DOHH2 (cell line): Measurements from ENCODE around the gene SPEM3.

ENCODE experiments used
- H3F3A ChIP-seq: fragments of 200-600 bp; sonication (generic), shearing (Covaris generic); 2 replicates; pipeline ENCODE4 v1.6.0; 2016; ENCODE audit warnings: antibody characterized with exemption, mild to moderate bottlenecking; ENCODE audit not compliant: control insufficient read depth, insufficient read depth
- H3K27ac ChIP-seq: fragments of 200-600 bp; sonication (generic); 2 replicates; pipeline ENCODE4 v1.5.1; 2014; ENCODE audit warnings: low read depth, mild to moderate bottlenecking, low read length, moderate library complexity
- H3K27me3 ChIP-seq: fragments of 200-600 bp; sonication (generic); 2 replicates; pipeline ENCODE4 v1.6.1; 2014; ENCODE audit warnings: mild to moderate bottlenecking, low read length, mixed read lengths; ENCODE audit not compliant: control insufficient read depth
- H3K36me3 ChIP-seq: fragments of 200-600 bp; sonication (generic); 2 replicates; pipeline ENCODE4 v1.6.1; 2014; ENCODE audit warnings: mild to moderate bottlenecking, low read length, moderate library complexity, mixed read lengths; ENCODE audit not compliant: control insufficient read depth
- H3K4me1 ChIP-seq: fragments of 200-600 bp; sonication (generic); 2 replicates; pipeline ENCODE4 v1.6.1; 2014; ENCODE audit warnings: mild to moderate bottlenecking, low read length, mixed read lengths; ENCODE audit not compliant: control insufficient read depth
- H3K4me2 ChIP-seq: fragments of 200-600 bp; sonication (generic); 2 replicates; pipeline ENCODE4 v1.6.0; 2014; ENCODE audit warnings: mild to moderate bottlenecking, low read length, moderate library complexity
- H3K4me3 ChIP-seq: fragments of 200-600 bp; sonication (generic); 2 replicates; pipeline ENCODE4 v1.5.1; 2014; ENCODE audit warnings: mild to moderate bottlenecking, low read length, mixed read lengths
- H3K79me2 ChIP-seq: fragments of 200-600 bp; sonication (generic); 2 replicates; pipeline ENCODE4 v1.6.1; 2014; ENCODE audit warnings: mild to moderate bottlenecking, low read length, mixed read lengths; ENCODE audit not compliant: control insufficient read depth
- H3K9me2 ChIP-seq: fragments of 200-600 bp; sonication (generic); replicated peaks from 2 replicates; pipeline ENCODE4 v1.6.1; 2014; ENCODE audit warnings: mild to moderate bottlenecking, low read length, mixed read lengths; ENCODE audit not compliant: control insufficient read depth
- H3K9me3 ChIP-seq: fragments of 200-600 bp; sonication (generic); 2 replicates; pipeline ENCODE4 v1.6.1; 2014; ENCODE audit warnings: antibody characterized with exemption, low read length, mixed read lengths; ENCODE audit not compliant: control insufficient read depth, insufficient read depth
- H4K20me1 ChIP-seq: fragments of 200-600 bp; sonication (generic); 2 replicates; pipeline ENCODE4 v1.6.0; 2014; ENCODE audit warnings: low read depth, mild to moderate bottlenecking, antibody characterized with exemption, low read length, moderate library complexity; ENCODE audit not compliant: control insufficient read depth, insufficient read depth
- EZH2phosphoT487 ChIP-seq: fragments of 200-600 bp; sonication (generic); IDR thresholded peaks from 2 replicates; pipeline ENCODE4 v1.6.1; 2017; ENCODE audit warnings: borderline replicate concordance, mild to moderate bottlenecking, antibody characterized with exemption, low read length, moderate library complexity, mixed read lengths
- TF ChIP-seq, protein P1 (sequence below): fragments of 200-600 bp; sonication (generic); IDR thresholded peaks from one replicate; pipeline ENCODE4 v1.5.1; 2014; ENCODE audit warnings: antibody characterized with exemption, mild to moderate bottlenecking, low read depth, low read length; ENCODE audit not compliant: poor library complexity, severe bottlenecking

The SPEM3 gene

DNA sequence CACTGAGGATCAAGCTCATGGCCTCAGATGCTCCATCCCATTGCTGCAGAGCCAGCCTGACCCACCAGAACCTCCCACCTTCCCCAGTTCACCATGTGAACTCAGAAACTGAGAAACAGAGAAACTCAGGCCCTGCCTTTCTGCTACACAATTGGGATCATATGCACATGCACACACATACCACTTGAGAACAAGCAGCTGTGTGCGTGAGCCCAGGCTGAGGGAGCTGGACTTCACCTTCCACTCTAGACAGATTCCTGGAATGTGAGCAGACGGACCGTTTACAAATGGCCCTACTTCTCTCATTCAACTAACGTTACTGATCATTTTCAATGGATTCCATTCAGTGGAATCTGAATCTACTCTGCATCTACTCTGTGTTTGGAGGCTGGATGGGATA lies 5.0 kb upstream of the SPEM3 start:
- no peaks in the 10 kb centered on the region for H3K4me1 ChIP-seq
- H3K79me2 ChIP-seq = no peaks in the 10 kb centered on the region
- no peaks in the 10 kb centered on the region for H3F3A ChIP-seq
- H3K36me3 ChIP-seq = no peaks in the 10 kb centered on the region
- no peaks in the 10 kb centered on the region for H3K9me2 ChIP-seq
- TF ChIP-seq, protein P1, sequence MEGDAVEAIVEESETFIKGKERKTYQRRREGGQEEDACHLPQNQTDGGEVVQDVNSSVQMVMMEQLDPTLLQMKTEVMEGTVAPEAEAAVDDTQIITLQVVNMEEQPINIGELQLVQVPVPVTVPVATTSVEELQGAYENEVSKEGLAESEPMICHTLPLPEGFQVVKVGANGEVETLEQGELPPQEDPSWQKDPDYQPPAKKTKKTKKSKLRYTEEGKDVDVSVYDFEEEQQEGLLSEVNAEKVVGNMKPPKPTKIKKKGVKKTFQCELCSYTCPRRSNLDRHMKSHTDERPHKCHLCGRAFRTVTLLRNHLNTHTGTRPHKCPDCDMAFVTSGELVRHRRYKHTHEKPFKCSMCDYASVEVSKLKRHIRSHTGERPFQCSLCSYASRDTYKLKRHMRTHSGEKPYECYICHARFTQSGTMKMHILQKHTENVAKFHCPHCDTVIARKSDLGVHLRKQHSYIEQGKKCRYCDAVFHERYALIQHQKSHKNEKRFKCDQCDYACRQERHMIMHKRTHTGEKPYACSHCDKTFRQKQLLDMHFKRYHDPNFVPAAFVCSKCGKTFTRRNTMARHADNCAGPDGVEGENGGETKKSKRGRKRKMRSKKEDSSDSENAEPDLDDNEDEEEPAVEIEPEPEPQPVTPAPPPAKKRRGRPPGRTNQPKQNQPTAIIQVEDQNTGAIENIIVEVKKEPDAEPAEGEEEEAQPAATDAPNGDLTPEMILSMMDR = no peak
- TF ChIP-seq EZH2phosphoT487 = no peak
- no peaks in the 10 kb centered on the region; the same call in 1 of the 2 replicates for H3K27me3 ChIP-seq
- no peak overlapping the region for H3K4me3 ChIP-seq
- H3K4me2 ChIP-seq = no peak overlapping the region
- no peaks in the 10 kb centered on the region for H3K9me3 ChIP-seq
- no peak overlapping the region for H3K27ac ChIP-seq
- H4K20me1 ChIP-seq = no peaks in the 10 kb centered on the region

DNA sequence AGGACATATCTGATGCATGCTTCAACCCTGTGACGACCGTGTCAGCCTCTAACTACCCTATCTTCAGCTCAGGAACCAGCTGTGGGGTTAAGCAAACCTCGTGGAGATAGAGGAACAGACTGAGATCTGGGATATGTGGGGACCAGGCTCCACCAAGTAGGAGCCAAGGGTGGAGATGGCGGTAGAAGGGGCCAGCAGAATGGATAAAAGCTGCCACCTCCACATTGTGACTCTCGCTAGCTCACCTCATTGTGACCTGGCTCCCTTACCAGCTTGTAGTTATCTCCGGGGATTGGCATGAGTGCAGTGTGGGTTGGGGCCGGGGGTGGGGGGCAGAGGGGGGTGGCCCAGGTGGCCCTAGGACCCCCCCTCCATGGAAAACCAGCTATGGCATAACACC lies 3.3 kb upstream of the SPEM3 start, which contains the start of gene SPEM2:
TSS of gene SPEM2 (plus strand) at position 301 of the 400 bp plus-strand sequence. CDS start at position 374, 73 bp downstream.
- Histone ChIP-seq H3K4me2 (no peak within 1 kb of the TSS), H3K9me3 (no peaks in the 10 kb centered on the region), H3K79me2 (no peaks in the 10 kb centered on the region), H3F3A (no peaks in the 10 kb centered on the region), H3K27ac (no peak within 1 kb of the TSS), H3K36me3 (no peaks in the 10 kb centered on the region), H3K27me3 (no peaks in the 10 kb centered on the region), H3K4me1 (no peaks in the 10 kb centered on the region), H3K9me2 (no peaks in the 10 kb centered on the region), H4K20me1 (no peaks in the 10 kb centered on the region), H3K4me3 (no peak within 1 kb of the TSS)
- no peak for TF ChIP-seq EZH2phosphoT487
- TF ChIP-seq, protein P1 = no peak

DNA sequence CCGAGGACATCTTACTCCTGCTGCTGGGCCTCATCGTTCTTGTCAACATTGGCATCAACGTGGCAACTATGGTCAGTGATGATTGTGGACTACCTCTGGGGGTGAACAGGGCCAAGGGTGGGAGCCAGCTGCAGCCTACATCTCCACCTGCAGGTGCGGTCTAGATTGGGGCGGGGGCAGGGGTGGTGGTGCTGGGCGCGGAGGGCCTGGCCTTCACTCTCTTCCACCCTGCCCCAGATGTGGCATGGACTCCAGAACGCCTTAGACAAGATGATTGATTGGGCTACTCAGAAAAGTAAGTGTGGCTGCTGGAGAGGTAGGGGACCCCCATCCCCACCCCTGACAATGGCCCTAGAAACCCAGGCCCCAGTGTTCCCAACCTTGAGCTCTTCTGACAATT lies 2.9 kb upstream of the SPEM3 start:
- TF ChIP-seq, protein P1 = no peak
- no peak for TF ChIP-seq EZH2phosphoT487
- H3K27me3 ChIP-seq = no peaks in the 10 kb centered on the region
- no peaks in the 10 kb centered on the region for H3K79me2 ChIP-seq
- no peaks in the 10 kb centered on the region for H3K9me3 ChIP-seq
- no peaks in the 10 kb centered on the region for H3K36me3 ChIP-seq
- no peaks in the 10 kb centered on the region for H3K4me1 ChIP-seq
- no peak overlapping the region for H3K4me3 ChIP-seq
- no peak overlapping the region for H3K4me2 ChIP-seq
- no peaks in the 10 kb centered on the region for H3F3A ChIP-seq
- H3K9me2 ChIP-seq = no peaks in the 10 kb centered on the region
- no peaks in the 10 kb centered on the region for H4K20me1 ChIP-seq
- no peak overlapping the region for H3K27ac ChIP-seq
